HG02970 (cell line): ENCODE measurements around the gene PDE3A.

Experiments used
- ATAC-seq: cut with Tn5 transposase; IDR thresholded peaks from one replicate; pipeline ENCODE4 v1.9.1; 2021; ENCODE audit warnings: mild to moderate bottlenecking, moderate library complexity, moderate number of reproducible peaks; ENCODE audit not compliant: unreplicated experiment, low FRiP score

Gene PDE3A

DNA sequence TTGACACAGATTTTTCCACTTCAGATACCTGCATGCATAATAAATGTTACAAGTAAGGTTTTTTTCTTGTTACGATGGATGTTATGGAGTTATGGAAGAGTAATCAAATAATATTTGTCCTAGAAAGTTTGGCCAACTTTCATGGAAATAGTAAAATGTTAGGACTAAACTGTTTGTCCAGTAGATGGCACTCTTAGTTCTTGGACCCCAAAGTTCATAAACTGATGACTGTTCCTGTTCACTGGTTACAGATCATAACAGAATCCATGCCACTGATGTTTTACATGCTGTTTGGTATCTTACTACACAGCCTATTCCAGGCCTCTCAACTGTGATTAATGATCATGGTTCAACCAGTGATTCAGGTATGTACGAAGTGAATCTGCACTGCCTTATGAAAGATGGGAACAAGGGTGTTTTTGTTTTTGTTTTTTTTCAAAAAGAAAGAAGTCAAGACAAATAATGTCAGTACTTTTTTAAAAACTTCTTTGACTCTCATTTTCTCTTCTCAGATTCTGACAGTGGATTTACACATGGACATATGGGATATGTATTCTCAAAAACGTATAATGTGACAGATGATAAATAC, 278.0 kb downstream of the PDE3A start:
- ATAC-seq, result no peak

DNA sequence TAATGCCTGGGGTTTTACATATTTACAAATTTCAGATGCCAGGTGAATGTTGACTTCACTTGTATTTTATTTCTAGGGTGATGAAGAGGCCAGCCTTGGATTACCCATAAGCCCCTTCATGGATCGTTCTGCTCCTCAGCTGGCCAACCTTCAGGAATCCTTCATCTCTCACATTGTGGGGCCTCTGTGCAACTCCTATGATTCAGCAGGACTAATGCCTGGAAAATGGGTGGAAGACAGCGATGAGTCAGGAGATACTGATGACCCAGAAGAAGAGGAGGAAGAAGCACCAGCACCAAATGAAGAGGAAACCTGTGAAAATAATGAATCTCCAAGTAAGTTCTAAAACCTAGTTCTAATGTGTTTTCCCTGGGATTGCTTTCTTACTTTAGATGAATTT, 285.5 kb downstream of the PDE3A start:
- no peak for ATAC-seq

DNA sequence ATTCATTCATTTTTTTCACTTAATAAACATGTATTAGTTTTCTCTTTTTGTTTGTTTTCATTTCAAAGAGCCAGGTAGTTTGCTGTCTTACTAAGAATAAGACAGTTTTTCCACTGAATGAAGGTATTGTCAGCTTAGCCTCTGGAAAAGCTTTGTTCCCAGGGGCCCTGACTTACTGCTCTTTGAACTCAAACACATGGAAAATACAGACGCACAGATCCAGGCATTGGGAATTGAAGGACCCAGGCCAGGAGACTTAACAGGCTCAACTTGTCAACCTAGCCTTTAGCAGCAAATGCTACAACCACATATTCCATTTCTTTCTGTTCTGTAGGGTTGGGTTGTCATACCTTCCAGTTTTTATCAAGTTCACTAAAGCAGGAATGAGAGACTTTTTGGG, 288.3 kb downstream of the PDE3A start:
- ATAC-seq, result no peak

DNA sequence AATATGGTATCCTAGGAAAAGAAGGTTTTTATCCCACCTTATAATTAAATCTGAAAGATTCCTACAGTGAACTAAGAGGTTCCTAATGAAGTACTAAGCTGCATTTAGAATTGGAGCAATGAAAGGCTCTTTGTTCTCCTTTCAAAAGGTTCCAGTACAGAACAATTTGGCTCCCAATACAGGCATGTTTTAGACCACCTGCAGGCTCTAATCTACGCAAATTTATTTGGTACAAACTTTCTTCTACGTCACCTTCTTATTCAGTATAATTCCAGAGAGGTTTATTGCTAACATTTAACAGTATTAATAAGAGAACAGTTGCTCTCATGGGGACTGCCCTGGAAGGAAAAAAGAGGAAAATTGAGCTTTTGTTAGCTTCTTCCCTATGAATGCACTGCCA, 289.2 kb downstream of the PDE3A start:
- no peak for ATAC-seq

DNA sequence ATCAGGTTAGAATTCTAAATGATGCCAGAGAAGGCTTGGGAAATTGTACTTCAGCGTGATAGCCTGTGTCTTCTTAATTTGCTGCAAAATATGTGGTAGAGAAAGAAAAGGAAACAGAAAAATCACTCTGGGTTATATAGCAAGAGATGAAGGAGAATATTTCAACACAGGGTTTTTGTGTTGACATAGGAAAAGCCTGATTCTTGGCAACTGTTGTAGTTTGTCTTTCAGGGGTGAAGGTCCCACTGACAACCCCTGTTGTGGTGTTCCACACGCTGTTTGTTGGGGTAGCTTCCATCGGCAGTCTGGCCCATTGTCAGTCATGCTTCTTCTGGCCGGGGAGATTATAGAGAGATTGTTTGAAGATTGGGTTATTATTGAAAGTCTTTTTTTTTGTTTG, 313.0 kb downstream of the PDE3A start:
- ATAC-seq, result no peak

DNA sequence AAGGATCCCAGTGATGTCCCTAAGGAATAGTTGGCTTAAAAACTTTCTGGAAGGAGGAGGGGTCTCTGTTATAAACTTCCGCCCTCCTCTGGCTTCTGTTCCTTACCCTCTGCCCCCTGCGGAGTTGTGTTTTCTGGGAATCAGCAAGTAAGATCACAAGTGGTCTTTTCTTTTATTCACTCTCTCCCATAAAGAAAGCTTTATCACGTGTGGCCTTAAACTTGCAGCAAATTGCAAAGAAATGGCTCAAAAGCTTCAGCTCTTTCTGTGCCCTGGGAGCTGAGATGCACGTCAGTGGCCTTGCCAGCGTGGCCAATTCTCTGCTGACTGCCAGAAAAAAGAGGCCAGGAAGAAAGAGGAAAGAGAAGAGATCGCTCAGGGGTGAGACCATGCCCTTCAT, 326.9 kb downstream of the PDE3A start, which contains the start of gene SLCO1C1:
TSS of gene SLCO1C1 (plus strand) at position 101 of the 400 bp plus-strand sequence. CDS start 4,245 bp downstream, outside the sequence.
- no peak for ATAC-seq

DNA sequence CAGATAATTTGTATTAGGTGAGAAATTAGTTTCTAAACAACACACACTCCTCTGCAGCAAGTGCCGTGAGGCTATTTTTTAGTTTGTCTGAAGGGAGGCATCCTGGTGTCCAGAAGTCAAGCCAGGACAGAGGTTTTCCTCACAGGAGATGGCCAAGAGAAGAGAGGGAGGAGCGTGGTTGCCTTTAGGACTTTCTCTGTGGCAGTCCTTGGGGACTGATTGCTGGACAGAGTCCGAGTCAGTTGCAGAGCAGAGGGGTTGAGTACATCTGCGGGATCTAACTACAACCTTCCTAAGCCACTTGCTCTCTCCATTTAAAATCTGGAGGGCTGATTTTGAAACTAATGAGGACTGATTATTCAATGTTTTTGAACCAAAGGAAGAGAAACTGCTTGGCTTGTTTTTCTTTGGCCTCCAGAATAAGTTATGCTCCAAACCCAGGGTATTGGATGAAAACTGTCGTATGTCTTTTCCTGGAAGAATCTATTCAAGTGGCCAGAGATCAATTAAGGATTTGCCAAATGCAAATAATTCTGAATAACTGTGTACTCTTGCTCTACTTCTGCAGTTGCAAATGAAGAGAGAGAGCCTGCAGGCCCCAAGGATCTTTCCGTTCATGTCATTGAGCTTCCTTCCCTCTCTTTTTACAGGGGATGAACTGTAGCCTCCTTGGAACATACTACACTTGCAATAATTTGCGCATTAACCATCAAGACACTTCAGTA, 328.0 kb downstream of the PDE3A start:
- ATAC-seq, result no peak

DNA sequence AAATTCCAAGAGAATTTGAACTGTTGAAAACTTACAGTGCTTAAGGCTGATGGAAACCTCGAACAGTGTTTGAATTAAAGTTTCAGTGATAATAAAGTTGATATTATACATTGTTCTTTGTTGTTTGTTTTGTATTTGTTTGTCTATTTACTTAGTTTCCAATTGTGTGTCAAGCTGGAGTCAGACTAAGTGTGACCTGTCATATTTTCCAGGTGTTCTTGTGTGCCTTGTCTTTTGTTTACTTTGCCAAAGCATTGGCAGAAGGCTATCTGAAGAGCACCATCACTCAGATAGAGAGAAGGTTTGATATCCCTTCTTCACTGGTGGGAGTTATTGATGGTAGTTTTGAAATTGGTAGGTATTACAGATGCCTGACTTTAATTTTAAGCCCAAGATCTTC, 332.8 kb downstream of the PDE3A start:
- ATAC-seq, result no peak

DNA sequence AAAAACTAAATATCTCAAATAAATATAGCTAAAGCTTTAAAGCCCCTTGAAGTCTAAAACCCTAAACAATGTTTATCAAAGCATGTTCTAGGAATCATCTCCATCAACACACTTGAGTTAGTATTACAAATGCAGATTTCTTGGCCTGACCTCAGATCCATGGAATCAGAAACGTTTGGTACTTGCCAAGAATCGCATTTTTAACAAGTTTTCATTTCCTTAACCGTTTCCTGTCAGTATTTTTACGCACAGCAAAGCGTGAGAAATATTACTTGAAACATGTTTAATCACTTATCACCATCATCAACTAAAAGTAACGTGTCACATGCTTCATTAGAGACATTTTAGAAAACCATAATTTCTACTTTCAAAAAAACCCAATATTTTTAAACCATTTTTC, 336.5 kb downstream of the PDE3A start:
- no peak for ATAC-seq

DNA sequence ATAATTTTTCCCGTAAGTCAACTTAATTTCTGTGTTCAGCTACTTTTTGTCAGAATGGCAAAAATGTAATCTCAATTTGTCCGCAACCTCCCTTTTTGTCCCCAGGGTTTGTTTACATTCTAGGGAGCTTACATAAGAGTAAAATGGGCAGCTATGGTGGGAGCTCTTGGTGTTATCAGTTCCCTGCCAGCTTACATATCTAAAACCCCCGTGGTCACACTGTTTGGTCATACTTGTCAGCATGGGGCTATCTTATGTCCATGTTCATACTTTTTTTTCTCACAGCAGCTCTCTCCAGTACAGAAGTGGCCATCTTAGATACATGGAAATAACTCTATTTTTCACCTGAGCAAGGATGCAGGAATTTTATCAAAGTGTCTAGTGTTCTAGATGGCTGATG, 343.5 kb downstream of the PDE3A start:
- no peak for ATAC-seq

DNA sequence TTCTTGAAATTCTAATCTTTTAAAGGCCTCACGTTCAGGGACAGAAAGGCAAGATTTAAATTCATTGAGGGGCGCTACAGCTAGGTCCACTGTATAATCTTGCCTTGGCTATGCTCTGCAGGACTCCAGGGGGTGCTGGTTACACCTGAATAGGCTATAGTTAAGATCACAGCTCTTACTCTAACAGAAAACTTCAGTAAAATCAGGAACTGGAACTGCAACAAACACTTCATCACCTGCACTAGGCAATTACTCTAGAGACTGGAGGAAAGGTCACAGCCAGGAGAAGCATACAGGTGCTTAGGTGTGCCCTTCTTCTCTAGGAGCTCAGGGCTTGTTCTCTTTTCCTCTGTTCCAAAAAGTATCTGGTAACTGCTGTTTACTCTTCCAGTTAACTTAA, 347.7 kb downstream of the PDE3A start:
- ATAC-seq, result no peak

DNA sequence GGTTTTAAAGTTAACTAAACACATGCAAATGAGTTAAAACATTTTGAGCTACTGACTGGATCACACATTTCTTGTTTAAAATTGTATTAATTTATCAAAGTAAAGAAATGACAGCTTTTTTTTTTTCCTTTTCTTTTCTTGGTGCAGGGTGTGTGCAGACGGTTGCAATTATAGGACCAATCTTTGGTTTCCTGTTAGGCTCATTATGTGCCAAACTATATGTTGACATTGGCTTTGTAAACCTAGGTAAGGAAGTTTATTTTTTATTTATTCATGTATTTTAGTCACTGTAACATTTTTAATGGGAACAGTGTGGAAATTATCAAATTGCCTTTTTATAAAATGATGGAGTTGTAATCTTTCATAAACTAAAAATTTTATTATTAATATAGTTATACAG, 348.6 kb downstream of the PDE3A start:
- no peak for ATAC-seq

DNA sequence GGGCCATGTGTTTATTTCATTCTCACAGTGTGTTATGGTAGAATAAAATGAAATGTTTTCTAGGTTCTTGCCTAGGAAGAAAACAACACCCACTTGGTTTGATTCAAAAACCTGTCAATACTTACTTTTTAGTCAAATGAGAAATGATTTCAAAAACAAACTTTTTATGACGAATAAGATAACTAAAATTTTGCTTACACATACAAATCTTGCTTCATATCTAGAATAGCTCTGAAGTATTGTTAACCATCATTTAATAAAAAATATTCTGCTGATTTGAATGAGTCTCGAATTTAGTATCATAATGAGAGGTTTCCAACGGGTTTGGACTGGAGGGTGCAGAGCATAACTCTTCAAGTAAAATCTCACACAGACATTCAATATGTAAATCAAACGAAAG, 350.0 kb downstream of the PDE3A start:
- no peak for ATAC-seq

DNA sequence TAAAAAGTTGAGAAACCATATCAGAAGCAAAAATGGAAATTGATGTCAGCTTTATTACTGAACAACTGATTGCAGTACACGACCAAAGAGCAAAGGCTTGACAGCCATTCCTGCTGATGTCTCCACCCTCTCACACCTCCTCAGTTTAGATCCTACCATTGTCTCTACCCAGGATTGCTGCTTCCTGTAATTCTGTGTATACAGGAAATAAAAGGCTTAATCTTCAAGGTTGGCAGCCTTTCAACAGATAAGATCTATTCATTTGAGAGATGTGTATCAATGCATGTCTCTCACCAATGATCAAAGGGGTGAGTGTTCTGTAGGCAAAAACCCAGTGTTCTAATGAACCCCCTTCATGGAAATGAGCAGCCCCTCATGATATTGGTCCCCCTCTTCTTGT, 353.8 kb downstream of the PDE3A start:
- ATAC-seq, result no peak

DNA sequence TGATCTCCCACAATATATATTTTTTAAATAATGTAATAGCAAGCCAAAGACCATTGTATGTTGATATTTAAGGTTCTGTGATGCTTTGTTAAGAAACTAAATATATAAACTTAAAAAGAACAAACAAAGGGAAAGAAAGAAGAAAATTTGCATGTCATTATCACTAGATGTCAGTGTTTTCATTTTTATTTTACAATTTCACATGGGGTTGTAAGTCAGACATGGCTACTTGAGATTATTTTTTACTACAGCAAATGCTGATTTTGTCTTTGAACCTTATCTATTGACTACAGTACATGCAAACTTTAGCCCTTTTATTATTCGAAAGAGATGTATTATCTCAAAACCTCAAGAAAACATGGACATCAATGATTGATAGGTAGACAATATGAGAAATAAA, 362.9 kb downstream of the PDE3A start:
- no peak for ATAC-seq
